Kidney (tissue), 14 donors: ENCODE results near the gene CXCL1. TPM values are rescaled to one million over a fixed set of nuclear protein-coding genes. Genes with fewer than 3 reads are reported as not detected.

Experiments used
- DNase-seq, 5 donors: peaks; one replicate each; pipeline ENCODE4 v3.0.0-alpha.2; 2013 to 2020
- FAIRE-seq: peaks from 2 replicates; lab custom pipeline; 2012; peaks lifted over from hg19 to GRCh38; lab: Jason Lieb, UNC
- H3K27ac ChIP-seq, 2 donors: one replicate each; pipeline ENCODE4 v1.7.0; 2013; ENCODE audit warnings: low read depth in 2 of 2, low read length in 2 of 2, inconsistent platforms in 1 of 2
- H3K27me3 ChIP-seq: one replicate; pipeline ENCODE4 v1.7.1; 2013; ENCODE audit warnings: low read length, inconsistent platforms; ENCODE audit not compliant: control insufficient read depth, insufficient read depth
- H3K36me3 ChIP-seq, 3 donors: one replicate each; pipeline versions ENCODE4 v1.7.0 to v1.7.1; 2013; ENCODE audit warnings: low read length in 3 of 3, control low read depth in 1 of 3, inconsistent platforms in 1 of 3; ENCODE audit not compliant: insufficient read depth in 3 of 3, control insufficient read depth in 2 of 3
- H3K4me1 ChIP-seq, 3 donors: one replicate each; pipeline versions ENCODE4 v1.7.0 to v1.7.1; 2013; ENCODE audit warnings: low read length in 3 of 3, inconsistent platforms in 1 of 3, low read depth in 1 of 3; ENCODE audit not compliant: control insufficient read depth in 2 of 3, insufficient read depth in 2 of 3
- H3K4me3 ChIP-seq, 3 donors: one replicate each; pipeline versions ENCODE4 v1.7.0 to v1.8.1; 2013; ENCODE audit warnings: low read length in 3 of 3, control low read depth in 1 of 3, inconsistent platforms in 1 of 3
- H3K9ac ChIP-seq, 3 donors: one replicate each; pipeline versions ENCODE4 v1.7.0 to v1.7.1; 2013; ENCODE audit warnings: low read length in 3 of 3, control low read depth in 1 of 3, inconsistent platforms in 1 of 3
- H3K9me3 ChIP-seq, 3 donors: one replicate each; pipeline versions ENCODE4 v1.7.0 to v1.7.1; 2013; ENCODE audit warnings: low read length in 3 of 3, control low read depth in 1 of 3, inconsistent platforms in 1 of 3; ENCODE audit not compliant: control insufficient read depth in 2 of 3, insufficient read depth in 1 of 3
- intact Hi-C: fragments of 100-400 bp; cut with DNase I; formaldehyde crosslinking; loops from one replicate; pipeline ENCODE4 v1.11.1; 2022
- polyA plus RNA-seq: library from polyadenylated mRNA; stranded (reverse); fragments of 350-450 nt; fragmentation: Illumina TruSeq; extraction: RNeasy Lipid Tissue Mini Kit (QIAGEN cat#74804); gene quantifications from one replicate; pipeline ENCODE4 v1.2.3, GENCODE V29; 2014; ENCODE audit warnings: low read depth, low replicate concordance; ENCODE audit not compliant: insufficient read depth
- total RNA-seq: library from RNA; stranded (reverse); fragmentation: NEBNext Ultra II Directional; extraction: Animal tissue kit (Norgen Biotek cat#: 25700); gene quantifications from one replicate; pipeline ENCODE4 v1.2.1, GENCODE V29; 2021
- TF ChIP-seq, protein P1 (sequence below): IDR thresholded peaks from 3 replicates; pipeline ENCODE4 v1.5.1; 2012; ENCODE audit warnings: mild to moderate bottlenecking, moderate library complexity, borderline replicate concordance; ENCODE audit not compliant: insufficient read depth; ENCODE audit errors: extremely low read depth
- donor health status: control.
- donor health status: control.
- donor health status: control.
- donor health status: control.
- donor health status: control.
- donor health status: DM: yes; HTN: yes; CAD: no.
- donor health status: Normal renal cell carcinoma (clear cell type).

Gene CXCL1
- total and polyA plus RNA-seq, 2 donors from 2014 or later = 6.4 to 29.7 TPM

DNA sequence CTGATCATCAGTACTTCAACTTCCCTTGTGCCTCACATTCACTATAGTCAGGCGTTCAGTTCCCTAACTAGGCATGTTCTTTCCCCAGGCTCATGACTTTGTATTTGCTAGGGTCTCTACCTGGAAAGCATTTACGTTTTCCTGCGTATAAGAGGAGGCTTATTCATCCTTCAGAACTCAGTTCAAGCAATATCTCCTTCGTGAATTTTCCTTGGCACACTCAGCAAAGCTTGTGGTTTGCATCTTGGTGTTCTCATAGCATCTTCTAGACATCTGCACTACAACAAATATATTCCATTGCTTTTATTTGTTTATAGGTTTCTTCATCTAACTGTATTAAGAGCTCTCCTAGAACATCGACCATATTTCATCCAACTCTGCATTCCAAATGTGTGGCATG is 30.1 kb upstream of the CXCL1 start:
- Histone ChIP-seq H3K4me3 (no peak overlapping the region), H3K9ac (no peak overlapping the region), H3K9me3 (no peaks in the 10 kb centered on the region), H3K36me3 (no peaks in the 10 kb centered on the region), H3K27me3 (peaks cover 2% of the 10 kb centered on the region), H3K27ac (no peak overlapping the region), H3K4me1 (no peaks in the 10 kb centered on the region)
- intact Hi-C loops = no loop called here
- FAIRE-seq (no peak), DNase-seq (no peak)
- TF ChIP-seq, protein P1, sequence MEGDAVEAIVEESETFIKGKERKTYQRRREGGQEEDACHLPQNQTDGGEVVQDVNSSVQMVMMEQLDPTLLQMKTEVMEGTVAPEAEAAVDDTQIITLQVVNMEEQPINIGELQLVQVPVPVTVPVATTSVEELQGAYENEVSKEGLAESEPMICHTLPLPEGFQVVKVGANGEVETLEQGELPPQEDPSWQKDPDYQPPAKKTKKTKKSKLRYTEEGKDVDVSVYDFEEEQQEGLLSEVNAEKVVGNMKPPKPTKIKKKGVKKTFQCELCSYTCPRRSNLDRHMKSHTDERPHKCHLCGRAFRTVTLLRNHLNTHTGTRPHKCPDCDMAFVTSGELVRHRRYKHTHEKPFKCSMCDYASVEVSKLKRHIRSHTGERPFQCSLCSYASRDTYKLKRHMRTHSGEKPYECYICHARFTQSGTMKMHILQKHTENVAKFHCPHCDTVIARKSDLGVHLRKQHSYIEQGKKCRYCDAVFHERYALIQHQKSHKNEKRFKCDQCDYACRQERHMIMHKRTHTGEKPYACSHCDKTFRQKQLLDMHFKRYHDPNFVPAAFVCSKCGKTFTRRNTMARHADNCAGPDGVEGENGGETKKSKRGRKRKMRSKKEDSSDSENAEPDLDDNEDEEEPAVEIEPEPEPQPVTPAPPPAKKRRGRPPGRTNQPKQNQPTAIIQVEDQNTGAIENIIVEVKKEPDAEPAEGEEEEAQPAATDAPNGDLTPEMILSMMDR = no peak

DNA sequence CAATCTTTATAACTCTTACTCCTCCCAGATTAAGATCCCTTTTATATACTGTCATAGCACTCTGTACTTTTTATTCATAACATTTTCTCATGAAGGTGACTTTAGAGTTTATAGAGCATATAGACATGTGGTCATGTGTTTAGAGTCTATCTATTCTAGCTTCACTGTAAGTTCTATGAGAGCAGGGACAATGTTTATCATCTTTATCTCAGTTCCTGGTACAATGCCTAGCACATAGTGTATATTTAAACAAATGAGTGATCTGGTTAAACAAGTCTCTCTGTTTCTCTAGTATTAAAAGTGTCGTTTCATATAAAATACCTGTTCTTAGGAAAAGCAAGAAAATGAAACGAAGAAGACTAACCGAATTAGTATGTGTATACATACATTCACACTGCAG is 29.5 kb upstream of the CXCL1 start:
- Histone ChIP-seq H3K36me3 (no peaks in the 10 kb centered on the region), H3K4me3 (no peak overlapping the region), H3K27ac (no peak overlapping the region), H3K4me1 (no peaks in the 10 kb centered on the region), H3K9ac (no peak overlapping the region), H3K9me3 (no peaks in the 10 kb centered on the region), H3K27me3 (peaks cover 2% of the 10 kb centered on the region)
- DNase-seq (no peak), FAIRE-seq (no peak)
- intact Hi-C loops = no loop called here
- TF ChIP-seq, protein P1 = no peak

DNA sequence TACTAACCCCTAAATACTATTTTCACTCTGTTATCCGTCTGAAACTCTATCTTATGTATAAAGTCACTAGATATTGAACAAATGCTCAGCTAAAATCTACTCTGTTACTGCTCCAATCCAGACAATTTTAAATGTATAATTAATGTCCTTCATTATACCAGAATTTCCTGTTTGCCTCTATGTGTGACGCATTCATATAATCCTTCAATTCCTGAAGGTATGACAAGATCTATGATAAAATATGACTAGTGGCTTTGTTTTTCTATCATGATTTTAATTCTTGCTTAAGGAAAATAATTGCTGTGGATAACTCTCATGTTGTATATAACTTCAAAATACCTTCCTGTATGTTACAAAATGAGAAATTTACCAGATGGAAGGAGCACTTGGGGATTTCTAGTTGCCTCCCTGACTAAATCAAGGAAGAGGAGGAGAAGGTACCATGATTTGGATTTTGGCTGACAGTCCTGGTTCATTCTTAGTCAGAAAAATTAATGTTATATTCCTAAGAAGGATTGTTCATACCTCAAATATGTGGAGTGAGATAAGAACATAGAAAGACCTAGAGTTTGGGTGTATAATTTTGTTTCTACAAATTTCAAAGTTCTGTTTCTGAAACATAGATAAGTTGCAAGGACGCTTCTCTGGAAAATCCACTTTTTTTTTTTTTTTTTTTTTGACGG is 27.8 kb upstream of the CXCL1 start:
- Histone ChIP-seq H3K9ac (no peak overlapping the region), H3K4me3 (no peak overlapping the region), H3K36me3 (no peaks in the 10 kb centered on the region), H3K27me3 (peaks cover 2% of the 10 kb centered on the region), H3K9me3 (no peaks in the 10 kb centered on the region), H3K4me1 (no peaks in the 10 kb centered on the region), H3K27ac (no peak overlapping the region)
- TF ChIP-seq, protein P1 = no peak
- DNase-seq (no peak), FAIRE-seq (no peak)
- intact Hi-C loops = no loop called here

DNA sequence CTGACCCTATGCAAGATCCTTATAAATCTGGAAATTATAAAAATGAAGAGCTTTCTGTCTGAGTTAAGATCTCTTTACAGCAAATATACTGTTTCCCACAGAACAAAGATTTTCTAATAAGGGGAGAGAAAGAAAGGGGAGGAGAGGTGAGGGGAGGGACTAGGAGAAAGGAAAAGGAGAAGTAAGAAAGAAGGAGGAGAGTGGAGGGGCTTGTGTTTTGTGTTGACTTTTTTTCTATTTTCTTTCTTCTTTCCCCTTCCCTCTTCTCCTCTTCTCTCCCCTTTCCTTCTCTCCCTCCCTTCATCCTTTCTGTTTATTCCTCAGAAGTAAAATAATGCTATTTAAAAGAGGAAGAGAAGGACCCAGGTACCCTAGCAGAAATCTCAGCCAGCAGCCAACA is 26.5 kb upstream of the CXCL1 start:
- Histone ChIP-seq H3K4me1 (no peaks in the 10 kb centered on the region), H3K4me3 (no peak overlapping the region), H3K9me3 (no peaks in the 10 kb centered on the region), H3K9ac (no peak overlapping the region), H3K27ac (no peak overlapping the region), H3K27me3 (peaks cover 2% of the 10 kb centered on the region), H3K36me3 (no peaks in the 10 kb centered on the region)
- DNase-seq = no peak
- TF ChIP-seq, protein P1 = no peak
- intact Hi-C loops = no loop called here
- no peak for FAIRE-seq
